Measurements from ENCODE around the gene KRT85.

KRT85 gene

DNA sequence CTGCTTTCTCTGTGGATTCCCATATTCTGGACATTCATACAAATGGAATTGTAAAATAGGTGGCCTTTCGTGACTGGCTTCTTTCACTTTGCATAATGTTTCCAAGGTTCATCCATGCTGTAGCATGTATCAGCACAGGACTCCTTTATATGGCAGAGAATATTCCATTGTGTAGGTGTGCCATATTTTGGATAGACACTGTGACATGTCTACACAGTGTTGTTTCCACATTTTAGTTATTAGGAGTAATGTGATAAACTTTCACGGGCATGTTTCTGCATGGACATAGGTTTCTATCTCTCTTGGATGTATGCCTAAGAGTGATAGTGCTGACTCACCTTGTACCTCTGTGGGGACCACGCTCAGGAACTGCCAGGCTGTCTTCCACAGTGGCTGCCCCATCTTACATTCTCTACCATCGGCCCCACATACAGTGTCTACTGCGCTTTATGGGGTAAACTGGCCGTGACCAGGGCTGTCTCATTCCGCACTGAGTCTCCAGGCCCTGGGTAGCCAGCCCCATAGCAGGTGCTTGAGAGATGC, 25.3 kb upstream of the KRT85 start:
- no peak for DNase-seq

GRCh38 chr12:52391618-52392002, 24.3 kb upstream of the KRT85 start:
- DNase-seq = no peak

GRCh38 chr12:52390739-52391617, 23.7 kb upstream of the KRT85 start:
- DNase-seq = no peak

GRCh38 chr12:52389313-52390207, 22.3 kb upstream of the KRT85 start:
- DNase-seq = no peak

- DNase-seq = no peak
These were observed 20.6 kb upstream of the KRT85 start for GRCh38 chr12:52387859-52388258.

GRCh38 chr12:52385226-52385702, 18.0 kb upstream of the KRT85 start, which contains the start of gene KRT84:
TSS of gene KRT84 (minus strand) at chr12:52385652. CDS start at chr12:52385585, 67 bp downstream.
- no peak for DNase-seq

GRCh38 chr12:52383331-52383730, 16.1 kb upstream of the KRT85 start:
- no peak for DNase-seq

DNA sequence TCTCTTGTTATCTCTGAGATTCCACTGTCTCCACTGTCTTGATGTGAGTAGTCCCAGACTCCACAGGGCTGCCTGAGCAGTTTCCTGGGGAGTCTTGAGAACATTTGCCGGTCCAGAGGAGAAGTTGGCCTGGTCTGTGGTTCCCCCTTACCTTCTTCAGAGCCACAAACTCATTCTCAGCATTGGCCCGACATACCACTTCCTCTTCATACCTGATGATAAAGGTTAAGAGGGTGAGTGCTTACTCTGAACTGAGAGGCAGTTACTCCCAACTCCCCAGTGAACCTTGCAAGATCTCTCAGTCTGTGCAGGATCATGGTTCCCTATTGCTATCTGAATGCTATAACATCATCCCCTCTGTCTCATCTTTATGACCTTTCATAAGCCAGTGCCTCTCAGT, 15.6 kb upstream of the KRT85 start:
- no peak for DNase-seq

DNA sequence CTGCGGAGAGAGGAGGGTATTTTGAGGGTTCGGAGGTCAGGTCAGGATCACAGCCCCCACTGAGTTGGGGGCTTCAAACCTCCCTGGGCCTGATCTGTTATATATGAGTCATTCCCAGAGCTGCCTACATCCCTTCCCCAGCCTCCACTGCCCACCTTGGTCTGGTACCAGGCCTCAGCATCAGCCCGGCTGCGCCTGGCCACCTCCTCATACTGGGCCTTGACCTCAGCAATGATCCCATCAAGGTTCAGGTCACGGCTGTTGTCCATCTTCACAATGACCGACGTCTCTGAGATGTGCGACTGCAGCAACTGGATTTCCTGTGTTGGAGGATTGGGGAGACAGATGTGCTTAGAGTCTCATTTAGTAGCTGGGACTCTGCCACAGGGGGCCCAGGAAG, 13.9 kb upstream of the KRT85 start:
- no peak for DNase-seq

DNA sequence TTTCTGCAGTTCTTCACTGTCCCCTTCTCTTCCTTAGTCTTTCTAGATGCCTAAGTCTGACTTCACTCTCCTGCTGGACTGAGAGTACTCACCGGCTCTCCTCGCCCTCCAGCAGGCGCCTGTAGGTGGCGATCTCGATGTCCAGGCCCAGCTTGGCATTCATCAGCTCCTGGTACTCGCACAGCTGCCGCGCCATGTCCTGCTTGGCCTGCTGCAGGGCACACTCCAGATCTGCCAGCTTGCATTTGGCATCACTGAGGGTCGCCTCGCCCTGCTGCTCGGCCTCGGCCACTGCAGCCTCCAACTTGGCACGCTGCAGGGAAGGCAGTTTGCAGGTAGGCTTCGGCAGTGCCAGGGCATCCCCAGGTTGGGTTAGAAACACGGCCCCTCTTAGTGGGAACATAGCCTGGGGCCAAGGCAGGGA, 13.0 kb upstream of the KRT85 start:
- DNase-seq = peak; percentile 51

- DNase-seq = no peak
These were observed 12.3 kb upstream of the KRT85 start for GRCh38 chr12:52379536-52379935.

- no peak for DNase-seq
These were observed 10.8 kb upstream of the KRT85 start for GRCh38 chr12:52378091-52378490.

- no peak for DNase-seq
These were observed 10.0 kb upstream of the KRT85 start for GRCh38 chr12:52377266-52377665.

GRCh38 chr12:52372216-52373154, 5.2 kb upstream of the KRT85 start:
- DNase-seq = peak; percentile 72

GRCh38 chr12:52371716-52372115, 4.4 kb upstream of the KRT85 start:
- DNase-seq = no peak

DNA sequence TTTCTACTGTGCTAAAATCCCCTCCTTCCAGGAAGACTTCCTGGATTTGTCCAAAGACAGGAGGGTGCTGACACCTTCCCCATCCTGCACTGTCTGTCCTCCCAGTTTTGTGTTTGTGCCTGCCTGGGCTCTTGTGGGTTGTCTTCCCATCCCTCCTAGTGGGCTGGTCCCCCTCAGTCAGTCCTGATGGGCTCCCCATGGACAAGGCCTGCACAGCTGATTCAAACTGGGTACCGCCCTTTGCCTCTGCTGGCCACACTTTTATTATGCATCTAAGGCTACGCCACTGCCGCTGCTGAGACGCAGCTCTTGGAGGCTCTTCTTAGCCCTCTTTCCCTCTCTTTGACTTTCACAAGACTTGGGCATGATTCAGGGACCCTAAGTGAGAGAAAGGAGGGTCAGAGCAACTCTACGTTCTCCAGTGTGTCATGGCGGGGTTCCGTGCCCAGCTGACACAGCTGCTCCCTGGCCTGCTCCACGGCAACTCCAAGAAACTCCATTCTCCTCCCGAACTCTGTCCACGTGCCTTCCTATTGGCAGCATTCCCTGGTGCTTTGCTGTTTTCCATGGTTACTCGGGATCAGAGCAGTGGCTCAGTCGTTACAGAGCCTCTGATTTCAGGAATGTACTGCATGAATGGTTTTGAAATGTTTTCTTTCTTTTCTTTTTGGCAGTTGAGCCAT, 3.8 kb upstream of the KRT85 start:
- DNase-seq = no peak

- no peak for DNase-seq
These were observed 2.5 kb upstream of the KRT85 start for GRCh38 chr12:52369809-52370208.

DNA sequence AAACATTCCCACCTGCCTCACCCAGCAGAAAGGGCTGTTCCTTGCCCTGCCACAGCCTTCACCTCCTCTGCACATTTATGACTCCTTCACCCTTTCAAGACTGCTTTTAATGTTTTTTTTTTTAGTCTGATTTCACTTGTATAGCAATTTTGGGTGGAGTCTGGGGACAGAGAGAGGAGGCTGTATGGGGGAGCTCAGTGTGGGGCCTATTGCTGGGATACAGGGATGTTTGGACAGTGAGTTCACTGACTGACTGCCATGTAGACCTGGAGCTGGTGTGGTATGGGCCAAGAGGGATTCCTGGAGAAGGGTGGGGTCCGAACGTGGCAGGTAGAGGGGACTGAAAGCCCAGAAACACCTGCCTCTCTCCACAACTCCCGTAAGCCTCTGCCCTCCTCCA, 1.9 kb upstream of the KRT85 start:
- DNase-seq = no peak

DNA sequence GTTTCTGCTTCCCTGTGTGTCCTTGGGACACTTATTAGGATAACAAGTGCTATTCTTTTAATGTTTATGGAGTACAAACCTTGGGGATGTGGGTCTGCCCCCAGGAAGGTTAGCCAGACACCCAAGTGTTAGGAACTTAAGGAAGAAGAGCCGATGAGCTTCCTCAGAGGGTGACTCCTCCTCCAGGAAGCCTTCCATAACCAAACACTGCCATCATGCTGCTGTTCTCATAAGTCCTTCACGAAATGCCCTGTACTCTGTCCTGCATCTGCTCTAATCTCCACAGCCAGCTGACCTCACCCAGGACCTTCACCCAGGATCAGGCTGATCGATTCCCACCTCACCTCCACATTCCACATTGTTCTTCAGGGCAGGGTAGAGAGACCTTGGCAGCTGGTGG, 1.2 kb upstream of the KRT85 start:
- DNase-seq = no peak

DNA sequence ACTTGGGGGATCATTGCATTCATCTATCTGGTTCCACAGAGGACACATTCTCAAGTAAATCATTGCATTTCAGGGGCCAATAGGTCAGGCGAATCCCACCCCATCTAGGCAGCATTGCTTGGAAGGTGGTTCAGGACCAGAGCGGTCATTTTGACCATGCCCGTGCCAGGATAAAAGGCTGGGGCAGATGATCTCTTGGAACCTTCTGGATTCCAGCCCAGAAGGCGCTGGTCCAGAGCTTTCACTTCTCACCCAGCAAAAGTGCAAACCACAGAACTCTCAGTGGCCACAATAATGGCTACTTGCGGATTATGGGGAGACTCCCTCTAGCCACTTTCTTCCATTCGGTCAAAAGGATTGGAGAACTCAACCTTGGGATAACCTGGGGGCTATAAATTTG, 595 bp upstream of the KRT85 start:
- DNase-seq = no peak

DNA sequence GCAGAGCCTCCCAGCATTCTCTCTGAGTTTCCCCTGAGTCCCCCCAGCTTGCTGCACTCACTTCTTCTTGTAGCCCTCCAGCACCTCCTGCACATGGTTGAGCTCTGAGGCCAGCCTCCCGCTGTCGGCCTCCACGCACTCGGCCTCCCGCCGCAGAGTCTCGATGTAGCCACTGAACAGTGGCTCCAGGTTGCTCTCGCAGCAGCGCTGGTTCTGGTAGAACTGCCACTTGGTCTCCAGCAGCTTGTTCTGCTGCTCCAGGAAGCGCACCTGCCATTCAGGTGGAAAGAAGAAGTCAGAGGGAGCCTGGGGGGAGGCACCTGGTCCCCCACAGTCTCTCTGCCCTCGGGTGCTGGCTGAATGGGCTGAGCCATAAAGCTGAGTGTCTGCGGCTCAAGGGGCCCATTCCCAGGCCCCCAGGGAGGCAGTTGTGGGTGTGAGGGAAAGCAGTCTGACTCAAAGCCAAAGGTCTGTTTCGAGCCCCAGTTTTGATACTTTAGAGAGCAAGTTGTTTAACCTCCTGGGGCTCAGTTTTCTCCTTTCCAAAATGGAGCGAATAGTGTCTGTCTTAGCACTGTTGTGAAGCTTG, 2.3 kb downstream of the KRT85 start:
- no peak for DNase-seq
